Measurements from ENCODE around the gene CTNNB1. TPM values are rescaled to one million over a fixed set of nuclear protein-coding genes. Genes with fewer than 3 reads are reported as not detected.

Gene CTNNB1
- total RNA-seq, 4 donors from 2014 or later: 340 to 406 (median 367) TPM

- 82% methylated on average over 5 of the region's 6 CpGs for WGBS
- peaks cover 6 to 37% (median 28%) of the 10 kb centered on the region in 4 donors for H3K36me3 ChIP-seq
- H3K9me3 ChIP-seq: no peaks in the 10 kb centered on the region
- no peak overlapping the region for H3K4me3 ChIP-seq
- H3K27ac ChIP-seq (replicated peaks in 1 of 4): no peak overlapping the region
- H3K4me1 ChIP-seq: peaks cover 0 to 16% (median 7%) of the 10 kb centered on the region in 4 donors
- intact Hi-C loops (cut with DNase I): no loop called here
- no peak for TF ChIP-seq EP300 (IDR thresholded peaks at IDR 0.05)
- TF ChIP-seq POLR2A (IDR thresholded peaks at IDR 0.05; ENCODE audit: low read depth): no peak
- TF ChIP-seq, protein P1, sequence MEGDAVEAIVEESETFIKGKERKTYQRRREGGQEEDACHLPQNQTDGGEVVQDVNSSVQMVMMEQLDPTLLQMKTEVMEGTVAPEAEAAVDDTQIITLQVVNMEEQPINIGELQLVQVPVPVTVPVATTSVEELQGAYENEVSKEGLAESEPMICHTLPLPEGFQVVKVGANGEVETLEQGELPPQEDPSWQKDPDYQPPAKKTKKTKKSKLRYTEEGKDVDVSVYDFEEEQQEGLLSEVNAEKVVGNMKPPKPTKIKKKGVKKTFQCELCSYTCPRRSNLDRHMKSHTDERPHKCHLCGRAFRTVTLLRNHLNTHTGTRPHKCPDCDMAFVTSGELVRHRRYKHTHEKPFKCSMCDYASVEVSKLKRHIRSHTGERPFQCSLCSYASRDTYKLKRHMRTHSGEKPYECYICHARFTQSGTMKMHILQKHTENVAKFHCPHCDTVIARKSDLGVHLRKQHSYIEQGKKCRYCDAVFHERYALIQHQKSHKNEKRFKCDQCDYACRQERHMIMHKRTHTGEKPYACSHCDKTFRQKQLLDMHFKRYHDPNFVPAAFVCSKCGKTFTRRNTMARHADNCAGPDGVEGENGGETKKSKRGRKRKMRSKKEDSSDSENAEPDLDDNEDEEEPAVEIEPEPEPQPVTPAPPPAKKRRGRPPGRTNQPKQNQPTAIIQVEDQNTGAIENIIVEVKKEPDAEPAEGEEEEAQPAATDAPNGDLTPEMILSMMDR (IDR thresholded peaks at IDR 0.05): no peak
- no peak for TF ChIP-seq POLR2AphosphoS5 (IDR thresholded peaks at IDR 0.05)
- H3K27me3 ChIP-seq: no peaks in the 10 kb centered on the region
- DNase-seq (ENCODE audit: extremely low spot score): no peak
Measured at GRCh38 chr3:41244620-41245336, 45.5 kb downstream of the CTNNB1 start.

- no peak for TF ChIP-seq EP300 (IDR thresholded peaks at IDR 0.05)
- no peak for TF ChIP-seq POLR2AphosphoS5 (IDR thresholded peaks at IDR 0.05)
- TF ChIP-seq, protein P1 (IDR thresholded peaks at IDR 0.05): no peak
- TF ChIP-seq POLR2A (IDR thresholded peaks at IDR 0.05; ENCODE audit: low read depth): no peak
- no peaks in the 10 kb centered on the region for H3K27me3 ChIP-seq
- no peak for DNase-seq (ENCODE audit: extremely low spot score)
- intact Hi-C loops (cut with DNase I): no loop called here
- no peak overlapping the region for H3K4me3 ChIP-seq
- H3K27ac ChIP-seq (replicated peaks in 1 of 4): no peak overlapping the region
- 72% methylated on average over 10 of the region's 12 CpGs for WGBS
- H3K4me1 ChIP-seq: peaks cover 0 to 16% (median 7%) of the 10 kb centered on the region in 4 donors
- peaks cover 0 to 17% (median 9%) of the 10 kb centered on the region in 4 donors for H3K36me3 ChIP-seq
- no peaks in the 10 kb centered on the region for H3K9me3 ChIP-seq
Measured at GRCh38 chr3:41247055-41248004, 48.0 kb downstream of the CTNNB1 start.

GRCh38 chr3:41248525-41248924 is 49.2 kb downstream of the CTNNB1 start:
- Histone ChIP-seq H3K36me3 (peaks cover 0 to 14% (median 5%) of the 10 kb centered on the region in 4 donors), H3K27ac (replicated peaks in 1 of 4) (no peak overlapping the region), H3K9me3 (no peaks in the 10 kb centered on the region), H3K4me1 (peaks cover 0 to 16% (median 7%) of the 10 kb centered on the region in 4 donors), H3K4me3 (no peak overlapping the region), H3K27me3 (no peaks in the 10 kb centered on the region)
- intact Hi-C loops (cut with DNase I): no loop called here
- DNase-seq (ENCODE audit: extremely low spot score): no peak
- TF ChIP-seq, protein P1 (IDR thresholded peaks at IDR 0.05): no peak
- TF ChIP-seq POLR2AphosphoS5 (IDR thresholded peaks at IDR 0.05) (no peak), POLR2A (IDR thresholded peaks at IDR 0.05; ENCODE audit: low read depth) (no peak), EP300 (IDR thresholded peaks at IDR 0.05) (no peak)
- WGBS: 85% methylated on average over 2 of the region's 3 CpGs

- intact Hi-C loops (cut with DNase I): no loop called here
- Histone ChIP-seq H3K36me3 (peaks cover 0 to 14% (median 5%) of the 10 kb centered on the region in 4 donors), H3K4me3 (no peak overlapping the region), H3K9me3 (no peaks in the 10 kb centered on the region), H3K4me1 (peaks cover 0 to 16% (median 6%) of the 10 kb centered on the region in 4 donors), H3K27ac (replicated peaks in 1 of 4) (no peak overlapping the region), H3K27me3 (no peaks in the 10 kb centered on the region)
- no peak for DNase-seq (ENCODE audit: extremely low spot score)
- WGBS: 100% methylated on average over 1 of the region's 3 CpGs
- TF ChIP-seq EP300 (IDR thresholded peaks at IDR 0.05): no peak
- TF ChIP-seq POLR2AphosphoS5 (IDR thresholded peaks at IDR 0.05): no peak
- no peak for TF ChIP-seq POLR2A (IDR thresholded peaks at IDR 0.05; ENCODE audit: low read depth)
- TF ChIP-seq, protein P1 (IDR thresholded peaks at IDR 0.05): no peak
Measured at GRCh38 chr3:41249318-41249717, 50.0 kb downstream of the CTNNB1 start.

All from esophagus muscularis mucosa (tissue), 4 donors.